Activated T-helper 1 cell treated with Interleukin-2 at 50 U/mL for 16 hours (primary cell): ENCODE data around the gene CPA4.

Experiments used
- DNase-seq: peaks from one replicate; pipeline ENCODE4 v3.0.0-alpha.2; 2020; ENCODE audit warnings: low read depth

The CPA4 gene

DNA sequence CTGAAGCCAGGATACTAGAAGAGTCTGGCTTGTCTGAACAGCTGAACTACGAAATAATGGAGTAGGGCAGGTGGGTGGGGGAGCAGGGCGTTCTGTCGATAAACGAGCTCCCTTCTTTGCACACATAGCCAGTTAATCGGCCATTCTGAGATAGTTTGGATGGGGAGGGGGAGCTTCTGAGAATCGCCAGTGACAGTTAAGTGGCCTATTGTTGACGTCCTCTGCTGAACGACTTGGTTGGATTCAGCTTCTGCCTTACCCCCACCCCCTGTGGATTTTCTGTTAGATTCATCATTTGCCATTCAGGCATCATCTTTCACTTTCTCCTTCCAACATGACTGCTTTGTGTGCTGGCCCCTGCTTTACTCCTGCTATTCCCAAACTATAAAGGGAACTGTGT, 52.2 kb downstream of the CPA4 start:
- DNase-seq: no peak

DNA sequence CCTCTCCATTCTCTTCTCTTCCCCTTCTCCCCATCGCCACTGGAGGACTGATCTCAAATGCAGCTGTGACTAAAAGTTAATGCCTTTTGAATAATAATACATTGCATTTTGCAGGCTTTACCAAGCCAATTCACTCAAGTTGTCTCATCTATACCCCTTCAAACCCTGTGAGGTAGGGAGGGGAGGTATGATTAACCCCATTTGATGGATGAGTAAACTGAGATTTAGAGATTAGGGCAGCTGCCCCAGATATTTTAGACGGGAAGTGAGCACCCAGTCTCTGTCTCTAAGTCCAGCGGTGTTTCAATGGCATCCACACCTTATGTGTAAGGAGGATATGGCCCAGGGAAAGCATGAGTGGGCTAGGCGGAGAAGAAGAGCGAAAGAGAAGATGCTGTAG, 52.8 kb downstream of the CPA4 start:
- DNase-seq: no peak

DNA sequence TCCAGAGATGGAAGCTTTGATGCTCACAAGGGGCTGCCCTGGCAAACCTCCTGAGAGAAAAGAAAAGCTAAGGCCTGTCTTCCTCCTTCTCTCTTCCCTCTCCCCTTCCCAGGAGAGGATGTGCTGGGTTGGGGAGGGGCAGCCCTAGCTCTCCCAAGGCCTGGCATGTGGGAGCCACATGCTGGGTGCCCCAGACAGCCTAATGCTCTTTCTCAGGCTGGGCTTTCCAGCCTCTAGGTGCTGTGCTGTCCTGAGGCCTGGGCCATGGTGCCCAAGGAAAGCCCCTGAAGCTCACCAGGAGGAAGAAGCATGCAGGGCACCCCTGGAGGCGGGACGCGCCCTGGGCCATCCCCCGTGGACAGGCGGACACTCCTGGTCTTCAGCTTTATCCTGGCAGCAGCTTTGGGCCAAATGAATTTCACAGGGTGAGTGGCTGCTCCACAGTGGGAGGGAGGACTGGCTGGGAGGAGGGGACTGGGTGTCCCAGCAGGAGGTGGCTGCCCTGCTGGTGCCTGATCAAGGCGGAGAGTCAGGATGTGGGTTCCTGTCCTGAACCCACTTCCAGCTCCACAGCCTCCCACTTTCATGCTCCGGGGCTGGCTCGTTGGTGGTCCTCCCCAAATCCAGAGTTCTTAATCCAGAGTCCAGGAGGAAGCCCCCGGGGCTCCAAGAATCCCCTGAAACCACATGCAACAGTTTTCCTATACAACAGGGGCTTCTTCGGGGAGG, 53.4 kb downstream of the CPA4 start:
- DNase-seq: no peak

DNA sequence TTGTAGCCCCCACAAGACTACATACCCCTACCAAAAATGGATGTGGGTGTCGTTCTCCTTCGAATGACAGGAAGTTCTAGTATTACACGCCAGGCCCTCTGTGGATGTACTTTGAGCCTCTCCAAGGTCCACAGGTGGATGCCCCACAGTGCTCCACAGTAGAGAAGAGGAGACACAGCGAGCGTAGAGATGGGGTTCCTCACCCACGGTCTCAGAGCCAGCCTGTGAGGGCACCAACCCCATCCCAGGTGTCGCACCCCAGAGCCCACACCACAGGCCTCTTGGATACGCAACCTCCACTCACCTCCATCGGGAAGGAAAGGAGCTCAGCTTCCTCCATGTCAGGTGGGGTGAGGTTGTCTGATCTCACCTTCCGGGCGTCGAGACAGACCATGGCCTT, 54.0 kb downstream of the CPA4 start:
- DNase-seq: no peak

DNA sequence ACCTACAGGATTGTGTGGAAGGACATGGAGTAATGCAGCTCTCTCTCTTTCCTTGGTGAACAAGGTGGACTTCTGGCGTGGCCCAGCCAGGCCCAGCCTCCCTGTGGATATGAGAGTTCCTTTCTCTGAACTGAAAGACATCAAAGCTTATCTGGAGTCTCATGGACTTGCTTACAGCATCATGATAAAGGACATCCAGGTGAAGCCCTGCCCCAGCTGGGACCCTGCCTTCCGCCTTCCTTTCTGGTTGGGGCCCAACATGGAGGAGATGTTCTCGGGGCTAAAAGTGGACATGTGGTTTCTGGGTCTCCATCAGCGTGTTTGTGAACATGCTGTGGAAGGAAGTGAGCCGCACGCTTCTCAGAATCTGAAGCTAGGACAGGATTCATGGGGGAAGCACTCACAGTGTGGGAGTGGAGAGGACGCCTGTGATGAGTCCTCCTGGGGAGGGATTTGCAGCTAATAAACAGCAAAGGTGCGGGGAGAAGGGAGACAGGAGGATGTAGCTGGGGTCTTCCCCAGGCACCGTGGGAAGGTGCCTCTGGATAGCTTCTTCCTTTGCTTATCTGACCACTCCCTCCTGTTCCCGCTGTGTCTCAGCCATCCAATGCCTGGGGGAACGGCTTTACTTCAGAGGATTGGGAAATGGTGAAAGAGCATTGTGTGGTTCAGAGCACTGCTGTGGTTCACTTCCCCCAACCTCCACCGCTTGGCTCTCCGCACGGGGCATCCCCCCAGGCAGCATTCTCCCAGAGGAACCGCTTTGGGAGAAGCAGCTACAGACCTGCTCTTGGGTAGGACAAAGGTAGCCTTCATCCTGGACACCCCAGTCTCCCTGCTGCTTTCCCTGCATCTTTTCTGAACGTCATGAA, 57.2 kb downstream of the CPA4 start:
- no peak for DNase-seq

DNA sequence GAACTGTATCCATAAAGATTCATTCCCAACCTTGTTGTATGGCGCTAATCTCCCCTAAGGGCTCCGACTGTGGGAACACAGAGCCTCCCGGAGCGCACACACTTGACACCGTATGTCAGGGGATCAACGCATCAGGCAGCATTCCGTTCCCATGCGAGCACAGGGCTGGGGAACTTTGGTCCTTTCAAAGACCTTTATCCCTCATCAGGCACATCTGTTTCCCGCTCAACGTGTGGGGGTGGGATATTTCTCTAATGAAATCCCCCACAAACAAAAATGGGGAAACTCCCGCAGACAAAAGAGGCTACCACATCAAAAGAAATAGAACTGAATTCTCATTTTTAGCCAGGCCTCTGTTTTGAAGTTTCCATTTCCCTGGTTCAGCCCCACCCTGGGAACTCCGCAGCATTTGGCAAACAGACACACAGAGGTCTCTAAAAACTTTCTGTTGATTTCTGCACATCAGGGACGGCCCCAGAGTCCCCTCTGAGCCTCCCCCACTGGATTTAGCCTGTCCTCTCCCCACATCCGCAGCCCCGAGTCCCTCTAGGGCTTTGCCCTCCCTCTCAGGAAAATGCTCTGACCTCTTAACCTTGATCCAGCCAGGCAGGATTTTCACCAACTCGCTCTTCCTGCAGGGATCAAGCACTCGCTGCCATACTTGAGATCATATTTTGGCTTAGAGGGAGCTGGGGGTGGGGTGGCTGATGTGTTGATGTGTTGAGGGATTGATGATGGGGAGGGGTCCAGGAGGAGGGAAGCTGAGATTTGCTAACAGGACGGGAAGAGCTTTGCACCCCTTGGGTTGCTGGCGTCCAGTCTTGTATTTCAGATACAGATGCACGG, 58.2 kb downstream of the CPA4 start:
- no peak for DNase-seq

DNA sequence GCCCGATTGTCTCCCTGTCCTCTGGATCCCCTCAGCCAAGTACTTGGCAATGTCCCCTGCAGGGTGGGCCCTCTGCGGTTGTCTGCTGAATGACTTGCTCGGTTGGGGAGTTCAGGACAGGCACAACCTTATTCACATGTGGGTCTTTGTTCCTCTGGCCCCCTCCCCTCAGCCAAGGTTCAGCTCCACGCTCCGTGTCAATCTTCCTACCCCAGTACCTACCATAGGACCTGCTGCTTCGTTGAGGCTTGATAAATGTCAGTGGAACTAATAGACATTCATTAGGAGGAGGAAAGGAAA, 58.8 kb downstream of the CPA4 start:
- no peak for DNase-seq

DNA sequence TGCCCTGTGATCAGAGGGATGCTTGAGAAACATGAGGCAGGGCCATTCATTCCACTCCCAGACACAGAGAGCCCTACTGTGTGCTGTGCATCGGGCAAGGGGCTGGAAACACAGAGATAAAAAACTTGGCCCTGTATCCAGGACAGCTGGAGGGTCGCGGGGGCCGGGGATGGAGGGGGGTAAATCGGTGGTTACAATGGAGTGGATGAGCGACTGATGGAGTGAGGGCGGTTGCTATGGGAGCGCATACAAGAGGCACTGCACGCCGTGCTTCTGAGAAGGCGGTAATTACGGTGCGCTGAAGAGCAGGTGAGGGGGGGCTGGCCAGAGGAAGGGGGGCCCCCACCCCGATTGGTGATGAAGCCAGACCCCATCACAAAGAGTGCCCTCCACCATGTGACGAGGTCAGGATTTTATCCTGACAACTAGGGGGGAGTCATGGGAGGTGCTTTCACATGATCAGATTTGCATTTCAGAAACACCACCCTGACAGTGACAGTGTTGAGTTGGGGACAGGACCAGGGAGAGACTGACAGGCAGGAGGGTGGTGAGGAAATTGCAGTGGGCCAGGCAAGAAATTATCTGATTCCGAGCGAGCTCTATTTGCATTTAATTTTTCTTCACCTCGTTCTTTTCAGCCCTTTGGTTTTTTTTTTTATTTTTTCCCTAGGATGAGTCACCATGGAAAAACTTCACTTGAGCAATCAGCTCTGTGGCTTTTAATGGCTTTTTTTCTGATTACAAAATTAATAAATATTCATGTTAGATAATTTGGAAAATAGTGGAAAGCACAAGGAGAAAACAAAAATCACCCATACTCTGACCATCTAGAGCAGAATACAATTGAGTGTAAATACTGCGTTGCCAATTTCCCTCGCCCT, 59.5 kb downstream of the CPA4 start:
- DNase-seq: no peak

DNA sequence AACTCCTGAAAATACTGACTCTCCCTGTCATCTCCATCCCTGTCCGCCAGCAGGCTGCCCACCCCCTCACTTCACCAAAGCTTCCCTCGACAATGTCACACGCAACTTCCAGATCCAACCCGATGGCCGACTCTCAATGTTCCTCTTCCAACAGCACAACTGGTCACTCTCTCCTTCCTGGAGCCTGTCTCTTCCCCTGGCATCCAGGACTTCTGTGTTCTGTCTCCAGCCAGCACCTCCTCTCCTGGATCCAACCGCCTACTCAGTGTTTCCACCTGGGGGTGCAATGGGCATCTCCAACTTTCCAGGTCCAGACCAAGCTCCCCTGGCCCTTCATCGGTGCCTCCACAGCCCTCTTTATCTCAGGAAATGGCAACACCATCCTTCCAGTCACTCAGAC, 60.2 kb downstream of the CPA4 start:
- DNase-seq: no peak

DNA sequence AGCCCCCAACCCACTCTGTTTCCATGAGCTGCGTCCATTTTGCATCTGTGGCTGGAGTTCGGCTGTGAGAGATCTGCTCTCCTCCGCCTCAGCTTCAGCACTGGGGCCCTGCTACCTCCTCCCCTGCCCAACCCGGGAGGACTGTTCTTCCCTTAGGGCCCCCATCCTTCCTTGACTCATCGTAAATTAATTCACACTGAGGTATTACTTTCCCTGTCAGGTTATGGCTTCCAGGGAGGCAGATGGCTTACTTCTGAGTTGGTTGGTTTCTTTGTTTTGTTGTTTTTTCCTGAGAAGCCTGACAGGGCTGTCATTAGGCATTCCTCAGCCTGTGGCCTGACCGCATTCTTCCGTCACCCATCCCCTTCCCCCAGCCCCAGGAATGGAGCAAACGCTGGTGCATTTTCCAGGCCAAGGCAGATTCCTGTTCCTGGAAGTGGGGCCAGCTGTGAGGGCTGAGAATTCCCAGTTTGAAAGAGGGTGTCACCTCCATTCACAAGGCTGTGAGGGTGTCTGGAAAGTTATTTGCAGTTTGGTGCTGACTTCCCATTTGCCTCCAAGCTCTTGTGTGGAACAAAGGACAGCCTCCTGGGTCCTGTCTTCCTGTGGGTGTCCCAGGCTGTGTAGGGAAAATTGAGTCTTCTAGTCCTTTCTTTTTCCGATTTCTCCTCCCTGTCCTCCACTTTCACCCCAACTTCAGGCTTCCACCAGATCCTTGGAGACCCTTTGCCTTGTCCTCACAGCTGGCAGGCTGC, 63.3 kb downstream of the CPA4 start:
- no peak for DNase-seq

DNA sequence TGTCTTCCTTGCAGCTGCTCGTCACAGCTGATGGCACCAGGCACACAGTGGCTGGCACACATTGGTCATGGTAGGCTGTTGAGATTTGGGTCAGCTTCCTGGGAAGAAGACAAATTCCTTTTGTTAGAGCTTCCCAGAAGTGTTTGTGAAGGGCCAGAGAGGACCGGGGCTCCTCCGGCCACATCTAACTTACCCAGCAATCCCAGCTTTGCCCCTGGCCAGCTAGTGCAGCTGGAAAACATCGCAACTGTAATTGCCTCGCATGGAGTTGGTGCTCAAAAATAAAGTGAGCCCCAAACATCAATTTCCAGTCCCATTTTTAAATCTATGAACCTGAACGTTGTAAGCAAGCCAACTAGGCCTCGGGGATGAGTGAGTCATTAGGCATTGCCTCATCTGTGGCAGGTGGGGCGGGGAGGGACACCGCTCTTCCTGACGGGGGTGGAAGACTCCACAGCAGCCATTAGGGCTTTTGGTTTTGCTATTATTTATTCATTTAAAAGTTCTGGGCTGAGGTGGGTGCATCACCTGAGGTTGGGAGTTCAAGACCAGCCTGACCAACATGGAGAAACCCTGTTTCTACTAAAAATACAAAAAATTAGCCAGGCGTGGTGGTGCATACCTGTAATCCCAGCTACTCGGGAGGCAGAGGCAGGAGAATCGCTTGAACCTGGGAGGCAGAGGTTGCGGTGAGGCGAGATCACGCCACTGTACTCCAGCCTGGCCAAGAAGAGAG, 64.1 kb downstream of the CPA4 start:
- DNase-seq: no peak

DNA sequence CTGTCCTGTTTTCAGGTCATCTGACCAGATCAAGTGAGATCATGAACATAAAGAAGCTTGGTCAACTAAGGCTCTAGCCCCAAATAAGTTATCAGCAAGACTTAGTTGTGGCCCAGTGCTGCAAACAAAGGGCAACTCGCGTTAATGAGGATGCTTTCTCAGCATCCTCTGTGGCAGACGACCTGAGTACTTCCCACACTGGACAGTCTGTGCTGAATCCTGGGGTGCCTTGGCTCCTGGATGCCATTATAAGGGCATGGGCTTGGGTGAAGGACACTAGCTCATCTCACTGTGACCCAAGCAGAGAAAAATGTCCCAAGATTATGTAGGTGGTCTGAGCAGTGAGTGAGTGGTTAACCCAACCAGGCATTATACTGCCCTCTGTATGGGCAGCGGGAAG, 65.5 kb downstream of the CPA4 start:
- DNase-seq: no peak

DNA sequence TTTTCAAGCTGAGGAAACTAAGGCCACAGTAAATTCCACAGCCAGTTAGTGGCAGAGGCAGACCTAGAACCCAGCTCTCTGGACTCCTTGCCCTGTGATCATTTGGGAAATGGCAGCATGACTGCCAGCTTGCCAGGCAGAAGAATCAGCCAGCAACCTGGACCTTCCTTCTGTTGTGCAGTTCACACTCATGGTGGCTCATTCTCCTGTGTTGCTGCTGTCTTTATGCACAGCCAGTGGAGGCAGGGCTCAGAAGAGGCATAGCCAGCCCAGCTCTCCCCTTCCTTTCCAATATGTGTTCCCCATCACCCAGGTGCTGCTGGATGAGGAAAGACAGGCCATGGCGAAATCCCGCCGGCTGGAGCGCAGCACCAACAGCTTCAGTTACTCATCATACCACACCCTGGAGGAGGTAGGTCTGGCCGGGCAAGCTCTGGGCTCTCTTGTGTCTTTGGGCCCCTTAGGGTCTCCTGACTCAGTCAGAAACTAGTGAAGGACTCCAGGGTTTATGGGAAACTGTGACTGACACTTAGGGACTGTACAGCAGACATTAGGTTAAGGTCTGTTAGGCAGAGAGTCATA, 66.4 kb downstream of the CPA4 start:
- DNase-seq: no peak

DNA sequence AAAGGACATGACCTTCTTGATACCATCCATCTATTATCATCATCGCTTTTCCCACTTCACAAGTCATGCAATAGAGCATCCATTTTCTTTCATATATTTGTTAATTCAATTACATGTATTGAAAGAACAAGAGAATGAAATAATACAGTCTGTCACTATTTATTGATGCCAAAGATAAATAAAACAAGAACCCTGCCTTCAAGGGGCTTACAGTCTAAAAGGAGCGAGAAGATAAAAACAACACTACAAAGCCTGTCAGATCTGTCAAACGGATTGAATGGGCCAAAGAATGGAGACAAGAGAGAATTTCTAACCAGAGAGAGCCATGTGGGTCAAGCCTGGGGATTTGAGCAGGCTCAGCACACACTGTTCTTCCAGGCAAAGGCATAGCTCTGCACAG, 67.6 kb downstream of the CPA4 start:
- no peak for DNase-seq

DNA sequence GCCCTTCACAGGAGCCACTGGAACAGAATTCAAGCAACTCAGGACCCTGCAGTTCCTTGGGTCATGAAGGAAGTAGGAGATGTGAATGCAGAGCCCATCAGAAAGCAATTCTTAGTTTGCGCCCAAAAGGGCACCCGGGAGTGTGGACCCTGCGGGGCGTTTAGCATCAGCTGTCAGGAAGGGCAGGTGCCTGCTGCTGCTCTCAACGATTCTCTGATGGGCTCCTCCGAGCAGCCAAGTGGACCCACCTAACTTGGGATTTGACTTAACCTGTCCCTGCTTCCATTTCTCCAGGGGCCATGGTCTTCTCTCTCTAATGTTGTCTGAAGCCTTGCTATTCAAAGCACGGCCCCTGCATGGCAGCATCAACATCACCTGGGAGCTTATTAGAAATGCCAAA, 68.7 kb downstream of the CPA4 start:
- DNase-seq: no peak

DNA sequence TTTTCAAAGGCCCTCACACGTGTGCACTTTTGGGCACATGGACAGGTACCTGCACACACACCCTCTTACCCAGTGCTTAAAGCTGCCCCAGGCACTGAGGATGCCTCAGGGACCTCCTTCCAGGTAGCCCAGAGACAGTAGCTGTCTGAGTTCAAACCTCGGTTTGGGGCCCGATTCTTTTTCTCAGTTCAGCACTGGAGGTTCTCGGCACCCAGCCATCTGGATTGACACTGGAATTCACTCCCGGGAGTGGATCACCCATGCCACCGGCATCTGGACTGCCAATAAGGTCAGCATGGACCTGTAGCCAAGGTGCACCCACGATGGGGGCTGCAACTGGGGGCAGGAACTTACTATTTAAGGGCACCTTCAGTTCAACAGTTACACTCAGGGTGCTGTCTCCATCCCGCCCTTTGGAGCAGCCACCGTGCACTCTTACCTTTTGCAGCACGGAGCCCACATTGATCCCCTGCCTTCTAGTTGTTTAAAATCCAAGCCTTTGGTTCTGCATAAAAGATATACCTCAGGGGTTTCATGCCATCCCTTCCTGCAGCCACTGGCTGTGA, 69.4 kb downstream of the CPA4 start:
- no peak for DNase-seq

DNA sequence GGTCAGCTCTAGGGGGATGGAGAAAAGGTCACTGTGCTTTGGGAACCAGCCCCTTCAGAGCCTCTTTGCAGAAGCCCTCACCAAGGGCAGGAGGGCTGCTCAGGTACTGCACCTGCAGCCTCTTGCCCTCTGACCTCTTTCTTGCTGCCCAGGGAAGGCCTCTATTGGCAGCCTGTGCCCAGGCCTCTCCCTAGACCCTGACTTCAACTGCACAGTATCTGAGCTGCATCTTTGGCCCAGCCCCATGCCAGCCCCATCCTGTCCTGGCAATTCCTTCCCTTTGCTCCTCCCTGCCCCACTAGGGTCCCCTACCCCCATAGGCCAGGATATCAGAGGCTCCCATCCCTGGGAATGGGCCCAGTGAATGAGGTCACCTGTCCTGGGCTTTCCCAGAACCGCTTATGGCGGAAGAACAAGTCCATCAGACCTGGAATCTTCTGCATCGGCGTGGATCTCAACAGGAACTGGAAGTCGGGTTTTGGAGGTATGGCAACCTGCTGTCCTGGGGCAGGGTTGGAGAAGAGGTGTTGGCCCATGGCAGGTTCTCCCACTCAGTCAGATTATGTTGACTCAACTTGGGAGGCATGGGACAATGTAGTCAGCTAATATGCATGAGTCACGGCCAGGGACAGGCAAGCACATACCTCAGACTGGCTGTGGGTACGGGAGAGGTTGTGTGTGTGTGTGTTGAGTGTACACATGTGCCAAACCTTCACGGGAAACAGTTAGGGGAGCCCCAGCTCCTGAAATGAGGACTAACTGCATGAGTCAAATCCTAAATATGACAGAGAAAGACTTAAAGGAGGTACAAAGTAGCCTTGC, 70.3 kb downstream of the CPA4 start:
- DNase-seq: no peak

DNA sequence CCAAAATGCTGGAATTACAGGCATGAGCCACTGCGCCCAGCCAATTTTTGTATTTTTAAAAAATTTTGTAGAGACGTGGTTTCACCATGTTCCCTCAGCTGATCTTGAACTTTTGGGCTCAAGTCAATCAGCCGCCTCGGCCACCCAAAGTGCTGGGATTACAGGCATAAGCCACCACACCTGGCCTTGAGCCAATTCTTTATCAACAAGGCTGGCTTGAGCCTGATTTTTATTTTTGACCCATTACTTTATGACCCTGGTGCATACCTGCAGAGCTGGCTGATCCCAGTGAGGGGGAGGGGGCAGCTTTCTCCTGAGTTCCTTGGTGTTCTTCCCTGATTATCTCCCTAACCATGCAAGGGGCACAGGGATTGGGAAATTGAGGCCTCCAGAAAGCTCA, 71.5 kb downstream of the CPA4 start:
- no peak for DNase-seq

DNA sequence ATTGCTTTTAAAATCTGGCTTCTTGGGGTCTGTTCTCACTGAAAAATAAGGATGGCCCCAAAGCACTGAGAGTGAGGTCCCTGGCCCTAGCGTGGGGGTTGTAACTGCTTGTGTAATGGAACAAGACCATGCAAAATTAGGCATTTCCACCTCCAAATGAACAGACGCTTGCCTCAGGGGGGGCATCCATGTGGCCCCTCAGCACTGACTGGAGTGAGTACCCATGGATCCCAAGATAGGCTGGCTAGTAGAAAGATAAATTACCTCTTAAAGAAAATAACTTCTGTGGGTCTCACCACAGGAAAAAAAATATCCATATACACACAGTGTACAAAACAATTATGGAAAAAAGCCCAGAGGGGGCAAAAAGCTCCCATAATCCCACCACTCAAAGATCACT, 72.1 kb downstream of the CPA4 start:
- DNase-seq: no peak
